IMR-90 (cell line): Measurements from ENCODE around the gene GPR157. TPM values are rescaled to one million over a fixed set of nuclear protein-coding genes. Genes with fewer than 3 reads are reported as not detected.

Source experiments
- ATAC-seq: fragments of 200-7000 bp; cut with Tn5 transposase; 2 replicates; pipeline ENCODE4 v1.9.1; 2020; ENCODE audit warnings: low read depth, mild to moderate bottlenecking, moderate library complexity
- BruUV-seq: library from RNA; stranded (reverse); fragments of 400-500 nt; replicated peaks from 2 replicates; lab custom pipeline; 2021; lab: Mats Ljungman, UMichigan
- CTCF ChIA-PET: fragments of 300-600 bp; formaldehyde crosslinking; extraction: SDS; loops from one replicate; lab custom pipeline; 2021; ENCODE audit warnings: antibody characterized with exemption; lab: Yijun Ruan, JAX
- POLR2A ChIA-PET: fragments of 300-600 bp; sonication (Branson Sonifier 250); formaldehyde crosslinking; loops from one replicate; lab custom pipeline; 2022; ENCODE audit warnings: antibody characterized with exemption; ENCODE audit not compliant: unreplicated experiment; lab: Charles Lee
- DNase-seq: peaks from one replicate; pipeline ENCODE4 v3.0.0; 2013
- H2AFZ ChIP-seq: replicated peaks from 2 replicates; pipeline ENCODE3; 2013; ENCODE audit warnings: low read length, mild to moderate bottlenecking; ENCODE audit not compliant: poor library complexity
- H2AK5ac ChIP-seq: 2 replicates; pipeline ENCODE4 v1.6.1; 2013; ENCODE audit warnings: low read depth, low read length, inconsistent platforms
- H2AK9ac ChIP-seq: replicated peaks from 2 replicates; pipeline ENCODE3; 2013; ENCODE audit warnings: mild to moderate bottlenecking, low read depth, low read length, moderate library complexity; ENCODE audit not compliant: poor library complexity
- H2BK120ac ChIP-seq: 2 replicates; pipeline ENCODE4 v1.6.1; 2013; ENCODE audit warnings: low read depth, low read length, inconsistent platforms
- H2BK15ac ChIP-seq: 3 replicates; pipeline ENCODE4 v1.6.1; 2013; ENCODE audit warnings: low read depth, low read length, inconsistent platforms
- H2BK20ac ChIP-seq: 2 replicates; pipeline ENCODE4 v1.6.1; 2013; ENCODE audit warnings: low read depth, mild to moderate bottlenecking, inconsistent platforms, low read length, moderate library complexity
- H2BK5ac ChIP-seq: 2 replicates; pipeline ENCODE4 v1.6.1; 2013; ENCODE audit warnings: mild to moderate bottlenecking, low read depth, low read length, inconsistent platforms; ENCODE audit not compliant: poor library complexity, severe bottlenecking
- H3K14ac ChIP-seq: replicated peaks from 2 replicates; pipeline ENCODE4 v1.6.1; 2013; ENCODE audit warnings: low read depth, low read length, inconsistent platforms
- H3K18ac ChIP-seq: 2 replicates; pipeline ENCODE4 v1.6.1; 2013; ENCODE audit warnings: low read depth, low read length, control low read depth
- H3K23ac ChIP-seq: 2 replicates; pipeline ENCODE4 v1.6.1; 2013; ENCODE audit warnings: low read depth, low read length, inconsistent platforms
- H3K27ac ChIP-seq: 2 replicates; pipeline ENCODE4 v1.5.1; 2013; ENCODE audit warnings: mild to moderate bottlenecking, control low read depth, low read length; ENCODE audit not compliant: insufficient read depth
- H3K27me3 ChIP-seq: 2 replicates; pipeline ENCODE4 v1.6.1; 2013; ENCODE audit warnings: low read length; ENCODE audit not compliant: control insufficient read depth, insufficient read depth
- H3K36me3 ChIP-seq: 2 replicates; pipeline ENCODE4 v1.6.1; 2013; ENCODE audit warnings: low read length, mixed read lengths; ENCODE audit not compliant: control insufficient read depth, insufficient read depth
- H3K4ac ChIP-seq: 2 replicates; pipeline ENCODE4 v1.6.1; 2013; ENCODE audit warnings: low read depth, low read length, inconsistent platforms
- H3K4me1 ChIP-seq: 2 replicates; pipeline ENCODE4 v1.6.1; 2013; ENCODE audit warnings: low read length, mixed read lengths; ENCODE audit not compliant: control insufficient read depth, insufficient read depth
- H3K4me2 ChIP-seq: 2 replicates; pipeline ENCODE4 v1.6.1; 2013; ENCODE audit warnings: low read depth, mild to moderate bottlenecking, control low read depth, low read length, moderate library complexity
- H3K4me3 ChIP-seq: 2 replicates; pipeline ENCODE4 v1.5.1; 2013; ENCODE audit warnings: low read depth, mild to moderate bottlenecking, control low read depth, low read length, moderate library complexity; ENCODE audit not compliant: insufficient read depth
- H3K56ac ChIP-seq: 2 replicates; pipeline ENCODE4 v1.6.1; 2013; ENCODE audit warnings: low read length, inconsistent platforms; ENCODE audit not compliant: insufficient read depth; ENCODE audit errors: extremely low read depth
- H3K79me1 ChIP-seq, 2 experiments: 2 replicates each; pipeline ENCODE4 v1.6.1; 2013; ENCODE audit warnings: low read length in 2 of 2, inconsistent platforms in 1 of 2, low read depth in 1 of 2
- H3K9ac ChIP-seq: 2 replicates; pipeline ENCODE4 v1.6.1; 2013; ENCODE audit warnings: low read depth, low read length, control low read depth
- H3K9me1 ChIP-seq: 2 replicates; pipeline ENCODE4 v1.6.1; 2013; ENCODE audit warnings: low read length, inconsistent platforms; ENCODE audit not compliant: insufficient read depth
- H3K9me3 ChIP-seq: 2 replicates; pipeline ENCODE4 v1.6.1; 2013; ENCODE audit warnings: low read length; ENCODE audit not compliant: control insufficient read depth, insufficient read depth
- H4K20me1 ChIP-seq: 2 replicates; pipeline ENCODE4 v1.6.1; 2013; ENCODE audit warnings: low read length, inconsistent platforms; ENCODE audit not compliant: insufficient read depth
- H4K5ac ChIP-seq: 2 replicates; pipeline ENCODE4 v1.6.1; 2013; ENCODE audit warnings: mild to moderate bottlenecking, low read depth, low read length, control low read depth
- H4K8ac ChIP-seq, 2 experiments: 2 replicates each; pipeline ENCODE4 v1.6.1; 2013; ENCODE audit warnings: low read depth in 2 of 2, low read length in 2 of 2, control low read depth in 1 of 2, inconsistent platforms in 1 of 2
- H4K91ac ChIP-seq: 2 replicates; pipeline ENCODE4 v1.6.1; 2013; ENCODE audit warnings: low read depth, low read length, inconsistent platforms; ENCODE audit not compliant: insufficient read depth
- CEBPB ChIP-seq: IDR thresholded peaks from 2 replicates; pipeline ENCODE4 v1.6.1; 2012; ENCODE audit warnings: low read depth, low read length, improper control_type of control experiment
- MAZ ChIP-seq: IDR thresholded peaks from 2 replicates; pipeline ENCODE4 v1.6.1; 2012; ENCODE audit warnings: low read depth, mild to moderate bottlenecking, low read length, improper control_type of control experiment, moderate library complexity, borderline replicate concordance
- MXI1 ChIP-seq: IDR thresholded peaks from 2 replicates; pipeline ENCODE4 v1.6.1; 2012; ENCODE audit warnings: low read depth, mild to moderate bottlenecking, low read length, moderate library complexity, borderline replicate concordance
- POLR2A ChIP-seq: IDR thresholded peaks from 2 replicates; pipeline ENCODE4 v1.6.1; 2012; ENCODE audit warnings: mild to moderate bottlenecking, low read depth, low read length
- WGBS, 2 experiments: methylation state at CpG; one replicate each; pipeline versions ENCODE4 v1.1.5 to v1.1.7; 2013; ENCODE audit warnings: missing lambda C conversion rate in 2 of 2; ENCODE audit not compliant: insufficient read length in 1 of 2; ENCODE audit errors: extremely low coverage in 2 of 2; 5-methylcytosine and 5-hydroxymethylcytosine counted together
- dilution Hi-C: fragments of 300-500 bp; cut with HindIII; formaldehyde crosslinking; loops from one replicate; pipeline ENCODE4 v1.14.3; 2018; ENCODE audit warnings: low sequenced_read_pairs; ENCODE audit not compliant: unreplicated experiment
- in situ Hi-C: fragments of 300-500 bp; cut with MboI; formaldehyde crosslinking; loops from 3 replicates; pipeline ENCODE4 v1.14.3; 2019; ENCODE audit warnings: low sequenced_read_pairs, inconsistent platforms, mixed read lengths
- intact Hi-C: fragments of 100-400 bp; cut with micrococcal nuclease; formaldehyde crosslinking; loops from 2 replicates; pipeline ENCODE4 v1.10.0; 2022
- polyA plus RNA-seq, 3 experiments: library from polyadenylated mRNA; depleted of rRNA; stranded (reverse); fragments of >200 nt; gene quantifications; 2 replicates each; pipeline ENCODE4 v1.2.3, GENCODE V29; 2012; ENCODE audit warnings: low replicate concordance in 1 of 3
- total RNA-seq: library from RNA; depleted of rRNA; stranded (reverse); fragments of >200 nt; gene quantifications from 2 replicates; pipeline ENCODE4 v1.2.3, GENCODE V29; 2012

The GPR157 gene
- total and polyA plus RNA-seq, 2 of the 4 experiments (the other 2 are of a cell fraction): 1.8 to 2.7 TPM

DNA sequence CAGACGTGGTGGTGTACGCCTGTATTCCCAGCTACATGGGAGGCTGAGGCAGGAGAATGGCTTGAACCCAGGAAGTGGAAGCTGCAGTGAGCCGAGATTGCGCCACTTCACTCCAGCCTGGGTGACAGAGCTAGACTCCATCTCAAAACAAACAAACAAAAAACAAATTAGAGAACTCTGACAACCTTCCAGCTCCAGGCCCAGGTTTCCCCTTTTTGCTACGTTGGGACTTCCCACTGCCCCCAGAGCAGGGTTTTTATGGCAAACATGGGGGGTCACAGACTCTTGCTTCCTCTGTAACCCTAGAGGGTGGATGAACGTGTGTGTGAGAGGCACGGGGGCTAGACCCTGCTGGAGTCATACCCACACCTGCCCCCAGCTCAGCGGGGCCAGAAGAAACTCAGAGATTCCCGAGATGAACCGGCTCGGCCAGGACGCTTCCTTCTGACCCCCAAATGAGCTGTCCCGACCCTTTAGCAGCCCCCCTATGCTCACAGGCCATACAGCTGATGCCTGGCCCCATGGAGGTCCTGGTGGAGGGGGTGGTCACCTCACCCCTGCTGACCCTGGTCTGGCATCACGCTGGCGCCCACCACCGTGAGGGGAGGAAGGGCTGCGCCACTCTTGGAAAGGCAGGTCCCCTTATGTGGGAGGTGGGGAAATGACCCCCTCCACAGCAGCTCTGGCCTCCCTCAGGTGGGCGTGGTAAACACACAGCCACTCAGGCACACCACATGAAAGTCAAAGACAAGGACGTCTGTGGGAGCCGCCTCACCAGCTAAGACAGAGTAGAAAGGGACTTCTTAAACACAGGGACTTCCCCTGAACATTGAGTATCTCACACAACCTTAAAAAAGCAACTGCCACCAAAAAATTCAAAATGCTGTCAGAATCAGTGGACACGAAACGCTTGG is 7.1 kb downstream of the GPR157 start (continued):
- TF ChIP-seq MXI1: no peak
- TF ChIP-seq MAZ: no peak

DNA sequence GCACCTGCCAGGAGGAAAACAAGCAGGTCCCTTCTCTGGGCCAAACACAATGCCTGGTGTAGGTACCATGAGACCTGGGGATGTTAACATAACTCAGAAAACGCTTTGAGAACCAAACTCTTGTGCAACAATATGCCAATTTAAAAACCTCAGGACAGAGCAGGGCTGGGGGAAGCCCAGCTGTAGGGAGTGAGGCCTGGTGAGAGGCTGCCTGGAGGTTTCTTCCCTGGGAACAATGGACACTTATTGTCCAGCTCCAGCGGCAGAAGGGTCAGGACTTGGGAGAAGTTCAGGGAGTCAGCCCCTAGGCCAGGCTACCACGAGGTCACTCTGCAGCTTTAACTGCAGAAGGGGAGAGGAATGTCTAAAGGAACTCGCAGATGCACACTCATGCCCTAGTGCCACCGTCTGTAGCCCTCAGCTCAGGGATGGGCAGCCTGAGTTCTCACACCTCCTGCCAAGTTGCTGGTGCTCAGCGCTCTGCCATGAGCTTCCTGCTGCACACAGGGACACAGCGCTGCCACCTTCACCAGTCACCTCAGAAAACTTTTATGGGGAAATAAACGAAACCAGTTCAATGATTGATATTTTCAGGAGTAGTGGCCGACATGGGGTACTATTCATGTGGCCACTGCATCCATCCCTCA is 8.5 kb downstream of the GPR157 start:
- ChIA-PET POLR2A (no interaction called here), CTCF (interaction anchor here (2.5 kb wide), 1 partner anchor 10 kb away, joined by 7 read pairs; no protein-coding TSS in a partner anchor)
- no TSS peak for BruUV-seq
- intact Hi-C loops: no loop called here
- H3K36me3 ChIP-seq: no peaks in the 10 kb centered on the region
- WGBS, 2 experiments: 80% methylated on average over 4 of the region's 9 CpGs; no CpG with 5 or more reads in 1 of the 2 experiments
- H4K91ac ChIP-seq: no peak overlapping the region
- H3K4me2 ChIP-seq: no peak overlapping the region
- H3K14ac ChIP-seq: no peak overlapping the region
- no peaks in the 10 kb centered on the region for H3K9me1 ChIP-seq
- no peak overlapping the region for H2AK9ac ChIP-seq
- H3K27ac ChIP-seq: no peak overlapping the region
- H2AFZ ChIP-seq: no peak overlapping the region
- H3K9me3 ChIP-seq: no peaks in the 10 kb centered on the region
- in situ Hi-C loops: loop anchor here (10.0 kb wide), 1 partner anchor 56 kb away; the partner anchor contains the start of gene SLC2A5
- H3K4ac ChIP-seq: no peak overlapping the region
- H2BK20ac ChIP-seq: no peak overlapping the region
- H4K20me1 ChIP-seq: no peaks in the 10 kb centered on the region; the same call in none of the 2 replicates
- no peak overlapping the region for H3K4me3 ChIP-seq
- H3K56ac ChIP-seq: no peak overlapping the region
- ATAC-seq: no peak; the same call in 1 of the 2 replicates
- no peak for DNase-seq
- dilution Hi-C loops: no loop called here
- H2AK5ac ChIP-seq: no peak overlapping the region
- H3K9ac ChIP-seq: no peak overlapping the region
- no peak overlapping the region for H3K23ac ChIP-seq
- H2BK120ac ChIP-seq: no peak overlapping the region
- no peaks in the 10 kb centered on the region for H3K4me1 ChIP-seq
- H4K8ac ChIP-seq: no peak overlapping the region
- TF ChIP-seq POLR2A: no peak
- 0 out of 2 replicates have a peak, but pooled peaks have one; percentile 26 for TF ChIP-seq CEBPB
- H3K18ac ChIP-seq: no peak overlapping the region
- H4K5ac ChIP-seq: no peak overlapping the region
- peaks cover 0 to 3% of the 10 kb centered on the region in 2 experiments; a peak in 2 of 4 replicates for H3K79me1 ChIP-seq
- no peaks in the 10 kb centered on the region for H3K27me3 ChIP-seq
- no peak overlapping the region for H2BK5ac ChIP-seq
- no peak overlapping the region for H2BK15ac ChIP-seq
